Spleen (tissue), 11 donors: ENCODE results near the gene LCLAT1. TPM values are rescaled to one million over a fixed set of nuclear protein-coding genes. Genes with fewer than 3 reads are reported as not detected.

Experiments
- DNase-seq: peaks from one replicate; pipeline ENCODE4 v3.0.0-alpha.2; 2020
- H3K27ac ChIP-seq, 8 donors: fragments of 200-600 bp; sonication (generic) in 7 of 8; 1 replicate in 4 of 8; 2 replicates in 4 of 8; pipeline versions ENCODE4 v1.5.0 to v1.8.0; 2016 to 2021; ENCODE audit warnings: inconsistent platforms in 4 of 8, mild to moderate bottlenecking in 4 of 8, moderate library complexity in 1 of 8
- H3K27me3 ChIP-seq, 7 donors: fragments of 200-600 bp; sonication (generic) in 6 of 7; replicated peaks in 1 of 7; 1 replicate in 4 of 7; 2 replicates in 3 of 7; pipeline versions ENCODE4 v1.5.0 to v1.8.0; 2016 to 2021; ENCODE audit warnings: inconsistent platforms in 3 of 7, mild to moderate bottlenecking in 1 of 7
- H3K36me3 ChIP-seq, 6 donors: fragments of 200-600 bp; sonication (generic) in 5 of 6; 1 replicate in 4 of 6; 2 replicates in 2 of 6; pipeline versions ENCODE4 v1.5.0 to v1.8.0; 2016 to 2021; ENCODE audit warnings: inconsistent platforms in 2 of 6
- H3K4me1 ChIP-seq, 6 donors: fragments of 200-600 bp; sonication (generic) in 5 of 6; 1 replicate in 3 of 6; 2 replicates in 3 of 6; pipeline versions ENCODE4 v1.5.0 to v1.8.0; 2016 to 2021; ENCODE audit warnings: inconsistent platforms in 3 of 6
- H3K4me3 ChIP-seq, 8 donors: fragments of 200-600 bp; sonication (generic) in 7 of 8; 1 replicate in 4 of 8; 2 replicates in 4 of 8; pipeline versions ENCODE4 v1.5.0 to v1.8.0; 2016 to 2021; ENCODE audit warnings: inconsistent platforms in 4 of 8, mild to moderate bottlenecking in 4 of 8, moderate library complexity in 2 of 8
- H3K9me3 ChIP-seq, 8 donors: fragments of 200-600 bp; sonication (generic) in 7 of 8; 1 replicate in 4 of 8; 2 replicates in 4 of 8; pipeline versions ENCODE4 v1.5.0 to v1.8.0; 2016 to 2021; ENCODE audit warnings: inconsistent platforms in 4 of 8
- CTCF ChIP-seq, 11 experiments: fragments of 200-600 bp in 7 of 11; fragments of 450-650 bp in 4 of 11; sonication (generic) in 4 of 11; IDR thresholded peaks in 8 of 11; conservative IDR thresholded peaks in 3 of 11; 1 replicate in 7 of 11; 2 replicates in 4 of 11; pipeline versions ENCODE4 v1.4.0 to v1.8.0; 2016 to 2021; ENCODE audit warnings: antibody characterized with exemption in 11 of 11, inconsistent platforms in 4 of 11, mild to moderate bottlenecking in 1 of 11
- POLR2A ChIP-seq, 3 donors: fragments of 450-650 bp; IDR thresholded peaks; one replicate each; pipeline ENCODE4 v1.5.1; 2017; ENCODE audit warnings: antibody characterized with exemption in 3 of 3, mild to moderate bottlenecking in 1 of 3
- POLR2AphosphoS5 ChIP-seq, 3 donors: sonication (generic); formaldehyde crosslinking; IDR thresholded peaks; one replicate each; pipeline ENCODE4 v1.5.1; 2017; ENCODE audit warnings: antibody characterized with exemption in 3 of 3
- WGBS, 5 donors: extraction: QIAGEN DNeasy Blood & Tissue Kit in 3 of 5; methylation state at CpG; one replicate each; pipeline versions ENCODE4 v1.1.5 to v1.1.7; 2013 to 2018; 5-methylcytosine and 5-hydroxymethylcytosine counted together
- intact Hi-C: fragments of 100-400 bp; cut with DNase I; formaldehyde crosslinking; loops from one replicate; pipeline ENCODE4 v1.15.0; 2023; ENCODE audit warnings: low total_unique reads
- polyA plus RNA-seq, 3 donors: library from polyadenylated mRNA; stranded (reverse); fragments of 200-250 nt; gene quantifications; one replicate each; pipeline ENCODE4 v1.2.1, GENCODE V29; 2013
- total RNA-seq, 7 donors: library from RNA; depleted of rRNA in 3 of 7; stranded (reverse); fragments of >200 nt in 3 of 7; fragmentation: NEBNext Ultra II Directional in 4 of 7; extraction: Animal tissue kit (Norgen Biotek cat#: 25700) in 4 of 7; gene quantifications; one replicate each; pipeline versions ENCODE4 v1.1.0 to v1.2.1, GENCODE V29; 2016 to 2021
- donor health status: healthy with polysubstance abuse.
- donor health status: DM: no; HTN: no; CAD: no; lungs with moderate emphysema.
- donor health status: DM: no; HTN: no; CAD: no.
- donor health status: Bipolar disorder and iron deficiency.
- donor health status: healthy.
- donor health status: DM: no; HTN: no; CAD: no.
- donor health status: DM: yes; HTN: yes; CAD: no.

LCLAT1 gene
- total and polyA plus RNA-seq, 10 donors: 1.9 to 23.3 (median 13.8) TPM

- no peak for TF ChIP-seq POLR2A (IDR thresholded peaks at IDR 0.05)
- TF ChIP-seq POLR2AphosphoS5 (IDR thresholded peaks at IDR 0.05): no peak
- no peak for TF ChIP-seq CTCF (IDR thresholded peaks at IDR 0.05 in 8 of 11, conservative IDR thresholded peaks at IDR 0.05 in 3 of 11)
- 94 to 98% (median 95%) methylated on average over 4 of the region's 4 CpGs for WGBS, 5 donors
- intact Hi-C loops: no loop called here
These were observed 21.7 kb upstream of the LCLAT1 start for GRCh38 chr2:30425326-30425725.

GRCh38 chr2:30427606-30428347 lies 19.3 kb upstream of the LCLAT1 start:
- Histone ChIP-seq H3K36me3 (no peaks in the 10 kb centered on the region), H3K9me3 (no peaks in the 10 kb centered on the region), H3K4me3 (no peak overlapping the region), H3K4me1 (peaks cover 0 to 14% (median 4%) of the 10 kb centered on the region in 6 donors), H3K27me3 (no peaks in the 10 kb centered on the region), H3K27ac (no peak overlapping the region)
- 83 to 91% (median 86%) methylated on average over 8 of the region's 8 CpGs for WGBS, 5 donors
- intact Hi-C loops: no loop called here
- TF ChIP-seq POLR2A (IDR thresholded peaks at IDR 0.05) (no peak), CTCF (IDR thresholded peaks at IDR 0.05 in 8 of 11, conservative IDR thresholded peaks at IDR 0.05 in 3 of 11) (no peak), POLR2AphosphoS5 (IDR thresholded peaks at IDR 0.05) (no peak)
- no peak for DNase-seq

More at GRCh38 chr2:30425326-30425725, 21.7 kb upstream of the LCLAT1 start:
- H3K4me3 ChIP-seq: no peak overlapping the region
- H3K27ac ChIP-seq: no peak overlapping the region
- H3K27me3 ChIP-seq: no peaks in the 10 kb centered on the region
- H3K4me1 ChIP-seq: peaks cover 0 to 38% (median 25%) of the 10 kb centered on the region in 6 donors
- no peaks in the 10 kb centered on the region for H3K36me3 ChIP-seq
- DNase-seq: no peak
- no peaks in the 10 kb centered on the region for H3K9me3 ChIP-seq

- no peaks in the 10 kb centered on the region for H3K9me3 ChIP-seq
- intact Hi-C loops: no loop called here
- peaks cover 0 to 9% (median 0%) of the 10 kb centered on the region in 6 donors for H3K4me1 ChIP-seq
- no peaks in the 10 kb centered on the region for H3K27me3 ChIP-seq
- no peak for DNase-seq
- no peak overlapping the region for H3K4me3 ChIP-seq
- no peak overlapping the region for H3K27ac ChIP-seq
- no peak for TF ChIP-seq POLR2A (IDR thresholded peaks at IDR 0.05)
- no peaks in the 10 kb centered on the region for H3K36me3 ChIP-seq
- WGBS, 5 donors: 79 to 92% (median 88%) methylated on average over 2 of the region's 2 CpGs
These were observed 18.7 kb upstream of the LCLAT1 start for GRCh38 chr2:30428348-30428662.

GRCh38 chr2:30428827-30429461 lies 18.1 kb upstream of the LCLAT1 start:
- intact Hi-C loops: no loop called here

More at GRCh38 chr2:30428827-30429461, 18.1 kb upstream of the LCLAT1 start:
- Histone ChIP-seq H3K9me3 (no peaks in the 10 kb centered on the region), H3K36me3 (no peaks in the 10 kb centered on the region), H3K27ac (no peak overlapping the region), H3K4me1 (peaks cover 0 to 5% (median 0%) of the 10 kb centered on the region in 6 donors), H3K4me3 (no peak overlapping the region), H3K27me3 (no peaks in the 10 kb centered on the region)
- DNase-seq: no peak
- TF ChIP-seq POLR2AphosphoS5 (IDR thresholded peaks at IDR 0.05): no peak
- no peak for TF ChIP-seq CTCF (IDR thresholded peaks at IDR 0.05 in 8 of 11, conservative IDR thresholded peaks at IDR 0.05 in 3 of 11)
- no peak for TF ChIP-seq POLR2A (IDR thresholded peaks at IDR 0.05)
- WGBS, 5 donors: 59 to 83% (median 78%) methylated on average over 3 of the region's 3 CpGs
